ENCODE results near the gene FBXW10B. TPM values are rescaled to one million over a fixed set of nuclear protein-coding genes. Genes with fewer than 3 reads are reported as not detected.
A peak's percentile ranks its signal among the peaks of the same experiment; 100 is the strongest.
"Not testable (repeated sequence)": the region's sequence is repeated elsewhere in the genome, so short reads cannot be mapped to it uniquely, and the experiment has no call there.

FBXW10B gene
- total and polyA plus RNA-seq, 2 experiments from 2014 or later: 0.21 TPM; not detected in 1

DNA sequence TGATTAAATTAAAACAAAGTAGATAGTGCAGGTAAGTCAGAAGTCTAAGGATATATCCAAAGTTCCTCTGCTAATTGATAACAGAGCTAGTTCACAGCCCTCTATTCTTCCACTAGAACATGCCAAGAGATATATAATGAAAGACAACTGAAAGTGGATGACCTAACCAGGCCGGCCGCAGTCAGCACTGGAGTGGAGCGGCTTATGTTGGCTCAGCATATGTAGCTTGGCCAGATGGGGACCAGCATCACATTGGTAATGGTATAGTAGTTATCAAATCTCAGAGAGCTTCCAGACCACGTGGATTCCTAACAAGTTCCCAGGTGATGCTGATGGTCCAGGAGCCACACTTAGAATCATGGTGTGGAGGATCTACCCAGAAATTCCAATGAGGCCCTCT, 38.0 kb downstream of the FBXW10B start:
- not testable (repeated sequence) for H3K27me3 ChIP-seq; H3K4me1 ChIP-seq (ENCODE audit: low read depth); H3K36me3 ChIP-seq; DNase-seq (ENCODE audit: low read depth in 1 of 2, low spot score in 1 of 2); H3K9me3 ChIP-seq (ENCODE audit: low read depth); H3K4me3 ChIP-seq; H3K27ac ChIP-seq

DNA sequence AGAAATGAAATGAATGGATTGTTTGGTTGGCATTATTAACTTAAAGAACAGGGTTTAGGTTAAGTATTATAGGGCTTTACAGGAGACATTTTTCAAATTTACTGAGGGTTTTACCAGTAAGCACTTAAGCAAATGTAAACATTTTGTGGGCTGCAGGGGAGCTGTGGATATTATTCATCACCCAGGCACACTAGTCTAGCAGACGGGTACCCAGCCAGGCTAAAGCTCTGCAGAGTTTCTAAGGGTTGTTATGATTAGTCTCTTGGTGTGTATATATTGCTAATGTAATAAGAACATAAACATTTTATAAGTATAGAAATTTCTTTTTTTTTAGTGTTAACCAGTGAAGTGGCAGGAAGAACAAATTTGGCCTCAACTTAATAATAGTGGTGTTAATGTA, 42.7 kb downstream of the FBXW10B start:
- H3K27ac ChIP-seq, H3K36me3 ChIP-seq: not testable (repeated sequence)

DNA sequence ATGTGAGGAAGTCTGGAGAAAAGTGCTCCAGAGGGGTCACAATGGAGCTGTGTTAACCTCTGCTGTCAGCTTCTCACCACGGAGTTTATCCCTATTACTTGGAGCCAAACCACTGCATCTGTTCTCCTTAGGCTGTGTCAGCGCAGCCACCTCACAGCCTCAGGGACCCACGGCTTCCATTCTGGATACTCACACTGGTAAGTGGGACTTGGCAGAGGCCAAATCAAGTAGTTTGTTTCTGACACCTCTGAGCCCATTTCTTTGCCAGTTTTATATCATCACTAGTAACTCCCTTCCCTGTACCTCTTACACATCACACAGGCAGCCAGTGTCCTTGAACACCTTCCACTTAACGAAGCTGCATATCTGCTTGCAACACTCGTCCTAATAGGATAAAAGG, 44.8 kb downstream of the FBXW10B start:
- not testable (repeated sequence) for DNase-seq (ENCODE audit: low read depth in 1 of 2, low spot score in 1 of 2); H3K4me3 ChIP-seq; H3K4me1 ChIP-seq (ENCODE audit: low read depth); H3K27ac ChIP-seq; H3K36me3 ChIP-seq; H3K27me3 ChIP-seq; H3K9me3 ChIP-seq (ENCODE audit: low read depth)

More for the DNA sequence above, 42.7 kb downstream of the FBXW10B start:
- not testable (repeated sequence) for DNase-seq (ENCODE audit: low read depth in 1 of 2, low spot score in 1 of 2); H3K4me3 ChIP-seq; H3K9me3 ChIP-seq (ENCODE audit: low read depth); H3K4me1 ChIP-seq (ENCODE audit: low read depth); H3K27me3 ChIP-seq

DNA sequence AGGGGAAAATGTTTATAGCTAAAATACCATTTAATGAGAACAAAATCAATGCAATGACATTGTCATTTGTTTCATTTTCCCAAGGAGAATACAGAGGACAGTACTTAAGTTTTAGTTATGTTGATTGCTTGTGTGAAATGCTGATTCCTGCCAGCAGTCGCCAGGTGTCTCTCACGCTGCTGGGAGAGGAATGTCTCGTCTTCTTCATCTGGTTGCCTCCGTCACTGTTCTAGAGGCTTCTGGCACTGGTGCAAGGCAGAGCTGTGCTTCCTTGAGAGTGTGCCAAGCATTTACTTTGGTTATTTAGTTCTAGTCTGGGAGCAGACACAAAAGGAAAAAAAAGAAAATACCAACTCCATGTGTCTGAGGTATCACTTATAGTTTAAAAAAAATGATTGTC, 45.6 kb downstream of the FBXW10B start:
- H3K9me3 ChIP-seq (ENCODE audit: low read depth); H3K4me3 ChIP-seq; H3K27me3 ChIP-seq; H3K36me3 ChIP-seq; H3K4me1 ChIP-seq (ENCODE audit: low read depth); H3K27ac ChIP-seq: not testable (repeated sequence)
- DNase-seq (ENCODE audit: low read depth in 1 of 2, low spot score in 1 of 2): peak in 1 of 2 donors; percentile 52

Other genes starting within 250 kb of the FBXW10B start
- gene CDRT4, start 152.1 kb downstream of the FBXW10B start, total RNA-seq: 4.8 and 14.4 TPM in 2 replicates
- gene CDRT4, start 152.1 kb downstream of the FBXW10B start, polyA plus RNA-seq: 5.6 and 6.0 TPM in 2 replicates
- 20.8 and 33.4 TPM in 2 replicates for gene TVP23C, start 56.2 kb downstream of the FBXW10B start, total RNA-seq
- gene TVP23C, start 56.2 kb downstream of the FBXW10B start, polyA plus RNA-seq: 7.4 and 11.3 TPM in 2 replicates
- 42.4 and 48.8 TPM in 2 replicates for gene TRIM16, start 64.6 kb upstream of the FBXW10B start, total RNA-seq
- gene TRIM16, start 64.6 kb upstream of the FBXW10B start, polyA plus RNA-seq: 20.6 and 27.6 TPM in 2 replicates
- gene ZNF286A, start 80.0 kb upstream of the FBXW10B start, total RNA-seq: 50.9 and 78.7 TPM in 2 replicates
- gene ZNF286A, start 80.0 kb upstream of the FBXW10B start, polyA plus RNA-seq: 26.1 and 46.7 TPM in 2 replicates
- gene TBC1D26, start 112.6 kb upstream of the FBXW10B start, total RNA-seq: 2.2 and 2.6 TPM in 2 replicates
- 2.5 and 8.9 TPM in 2 replicates for gene TBC1D26, start 112.6 kb upstream of the FBXW10B start, polyA plus RNA-seq

Data from cardiac muscle cell (in vitro differentiated cells and primary cell).